HEK293 (cell line): ENCODE data around the gene SDF2.

Experiments used
- CTCF ChIA-PET: fragments of 350-600 bp; formaldehyde crosslinking; extraction: SDS; loops from one replicate; lab custom pipeline; 2021; ENCODE audit warnings: antibody characterized with exemption; lab: Yijun Ruan, JAX
- POLR2A ChIA-PET: fragments of 300-600 bp; formaldehyde crosslinking; extraction: SDS; loops from one replicate; lab custom pipeline; 2020; ENCODE audit warnings: antibody characterized with exemption, inconsistent platforms; lab: Yijun Ruan, JAX
- H3K27ac ChIP-seq: fragments of 200-500 bp; sonication (Bioruptor generic); 2 replicates; pipeline ENCODE4 v1.5.1; 2014; ENCODE audit warnings: low read depth, low read length, control low read depth, inconsistent platforms; ENCODE audit errors: extremely low read depth
- H3K36me3 ChIP-seq, 2 experiments: fragments of 200-500 bp in 1 of 2; sonication (Bioruptor generic) in 1 of 2; 1 replicate in 1 of 2; 2 replicates in 1 of 2; pipeline ENCODE4 v1.5.1; 2014 to 2017; ENCODE audit warnings: inconsistent platforms in 2 of 2, low read length in 2 of 2; ENCODE audit not compliant: control insufficient read depth in 2 of 2, insufficient read depth in 1 of 2
- H3K4me1 ChIP-seq: fragments of 200-500 bp; sonication (Bioruptor generic); 2 replicates; pipeline ENCODE4 v1.5.1; 2014; ENCODE audit warnings: mild to moderate bottlenecking, low read length, inconsistent platforms; ENCODE audit not compliant: control insufficient read depth, insufficient read depth
- H3K4me3 ChIP-seq: 2 replicates; pipeline ENCODE4 v1.5.1; 2011; ENCODE audit warnings: low read depth, mild to moderate bottlenecking, control low read depth, low read length, moderate library complexity
- H3K9me3 ChIP-seq: fragments of 200-500 bp; sonication (Bioruptor generic); 2 replicates; pipeline ENCODE4 v1.5.1; 2014; ENCODE audit warnings: low read depth, low read length, inconsistent platforms; ENCODE audit not compliant: control insufficient read depth, insufficient read depth
- GLIS1 ChIP-seq: fragments of 450-650 bp; formaldehyde crosslinking; IDR thresholded peaks from 2 replicates; pipeline ENCODE4 v1.5.1; 2016; ENCODE audit warnings: missing biosample characterization, missing genetic modification characterization
- KLF8 ChIP-seq: fragments of 450-650 bp; formaldehyde crosslinking; IDR thresholded peaks from 2 replicates; pipeline ENCODE4 v1.5.1; 2016; ENCODE audit warnings: missing biosample characterization, missing genetic modification characterization
- PRDM1 ChIP-seq: fragments of 450-650 bp; formaldehyde crosslinking; IDR thresholded peaks from 2 replicates; pipeline ENCODE4; 2016; ENCODE audit warnings: missing biosample characterization, missing genetic modification characterization
- ZBTB48 ChIP-seq: fragments of 450-650 bp; formaldehyde crosslinking; IDR thresholded peaks from 2 replicates; pipeline ENCODE4 v1.5.1; 2016; ENCODE audit warnings: missing biosample characterization, missing genetic modification characterization
- ZIC2 ChIP-seq: fragments of 450-650 bp; formaldehyde crosslinking; IDR thresholded peaks from 2 replicates; pipeline ENCODE4 v1.5.1; 2016; ENCODE audit warnings: missing biosample characterization, missing genetic modification characterization
- ZNF114 ChIP-seq: fragments of 450-650 bp; formaldehyde crosslinking; IDR thresholded peaks from 2 replicates; pipeline ENCODE4 v1.5.0; 2017; ENCODE audit warnings: missing biosample characterization, missing genetic modification characterization
- ZNF311 ChIP-seq: fragments of 450-650 bp; formaldehyde crosslinking; IDR thresholded peaks from 2 replicates; pipeline ENCODE4 v1.5.1; 2017; ENCODE audit warnings: missing biosample characterization, missing genetic modification characterization, borderline replicate concordance
- ZNF48 ChIP-seq: fragments of 450-650 bp; formaldehyde crosslinking; IDR thresholded peaks from 2 replicates; pipeline ENCODE4 v1.5.1; 2016; ENCODE audit warnings: missing biosample characterization, missing genetic modification characterization
- ZNF654 ChIP-seq: fragments of 450-650 bp; formaldehyde crosslinking; IDR thresholded peaks from 2 replicates; pipeline ENCODE4 v1.5.1; 2016; ENCODE audit warnings: low read depth, missing biosample characterization, missing genetic modification characterization
- ZNF785 ChIP-seq: fragments of 450-650 bp; formaldehyde crosslinking; IDR thresholded peaks from 2 replicates; pipeline ENCODE4 v1.5.1; 2016; ENCODE audit warnings: missing biosample characterization, missing genetic modification characterization
- TF ChIP-seq, protein P1 (sequence below): fragments of 450-650 bp; formaldehyde crosslinking; IDR thresholded peaks from 2 replicates; pipeline ENCODE4 v1.5.1; 2016; ENCODE audit warnings: missing biosample characterization, missing genetic modification characterization, borderline replicate concordance
- TF ChIP-seq, protein P2 (sequence below): fragments of 450-650 bp; formaldehyde crosslinking; IDR thresholded peaks from 2 replicates; pipeline ENCODE4 v1.5.1; 2016; ENCODE audit warnings: missing biosample characterization, missing genetic modification characterization
- TF ChIP-seq, protein P3 (sequence below): fragments of 450-650 bp; formaldehyde crosslinking; IDR thresholded peaks from 2 replicates; pipeline ENCODE4 v1.5.1; 2016; ENCODE audit warnings: missing biosample characterization, missing genetic modification characterization

Gene SDF2

DNA sequence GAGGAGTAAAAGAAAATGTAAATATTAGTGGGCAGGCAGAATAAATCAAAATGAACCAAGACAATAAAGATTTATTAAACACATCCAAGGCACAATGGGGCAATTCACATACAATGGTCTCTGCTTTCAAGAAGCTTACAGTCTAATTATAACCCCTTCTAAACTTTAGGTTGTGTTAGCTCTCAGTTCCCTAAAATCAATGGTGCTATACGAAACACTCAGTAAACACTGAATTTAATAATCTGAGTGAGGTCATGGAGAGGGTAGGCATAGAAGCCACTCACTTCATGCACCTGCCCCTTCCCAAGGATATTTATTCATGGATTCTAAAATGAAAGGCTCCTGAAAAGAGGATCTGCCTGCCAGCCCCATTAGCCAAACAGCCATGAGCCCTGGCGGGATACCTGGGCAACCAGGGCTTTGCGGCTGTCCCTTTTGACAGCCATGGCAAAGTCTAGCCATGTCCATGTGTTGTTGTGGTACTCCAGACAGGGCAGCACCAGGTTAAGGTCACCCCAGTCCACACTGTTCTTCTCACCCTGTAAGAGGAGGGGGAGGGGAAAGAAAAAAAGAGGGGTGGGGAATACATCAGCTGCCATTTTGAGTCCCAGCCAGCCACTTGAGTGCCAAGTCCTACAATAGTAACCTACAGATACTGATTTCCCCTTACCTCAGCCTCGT, 46.3 kb downstream of the SDF2 start:
- Histone ChIP-seq H3K4me3 (no peak overlapping the region), H3K27ac (no peak overlapping the region), H3K4me1 (no peaks in the 10 kb centered on the region), H3K9me3 (no peaks in the 10 kb centered on the region), H3K36me3 (peaks cover 73 to 98% of the 10 kb centered on the region in 2 experiments)
- TF ChIP-seq ZNF48 (tag by site-specific recombination) = no peak
- no peak for TF ChIP-seq ZNF311
- TF ChIP-seq, protein P1, sequence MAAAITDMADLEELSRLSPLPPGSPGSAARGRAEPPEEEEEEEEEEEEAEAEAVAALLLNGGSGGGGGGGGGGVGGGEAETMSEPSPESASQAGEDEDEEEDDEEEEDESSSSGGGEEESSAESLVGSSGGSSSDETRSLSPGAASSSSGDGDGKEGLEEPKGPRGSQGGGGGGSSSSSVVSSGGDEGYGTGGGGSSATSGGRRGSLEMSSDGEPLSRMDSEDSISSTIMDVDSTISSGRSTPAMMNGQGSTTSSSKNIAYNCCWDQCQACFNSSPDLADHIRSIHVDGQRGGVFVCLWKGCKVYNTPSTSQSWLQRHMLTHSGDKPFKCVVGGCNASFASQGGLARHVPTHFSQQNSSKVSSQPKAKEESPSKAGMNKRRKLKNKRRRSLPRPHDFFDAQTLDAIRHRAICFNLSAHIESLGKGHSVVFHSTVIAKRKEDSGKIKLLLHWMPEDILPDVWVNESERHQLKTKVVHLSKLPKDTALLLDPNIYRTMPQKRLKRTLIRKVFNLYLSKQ = no peak
- no peak for TF ChIP-seq ZNF785 (tag by site-specific recombination)
- TF ChIP-seq, protein P2, sequence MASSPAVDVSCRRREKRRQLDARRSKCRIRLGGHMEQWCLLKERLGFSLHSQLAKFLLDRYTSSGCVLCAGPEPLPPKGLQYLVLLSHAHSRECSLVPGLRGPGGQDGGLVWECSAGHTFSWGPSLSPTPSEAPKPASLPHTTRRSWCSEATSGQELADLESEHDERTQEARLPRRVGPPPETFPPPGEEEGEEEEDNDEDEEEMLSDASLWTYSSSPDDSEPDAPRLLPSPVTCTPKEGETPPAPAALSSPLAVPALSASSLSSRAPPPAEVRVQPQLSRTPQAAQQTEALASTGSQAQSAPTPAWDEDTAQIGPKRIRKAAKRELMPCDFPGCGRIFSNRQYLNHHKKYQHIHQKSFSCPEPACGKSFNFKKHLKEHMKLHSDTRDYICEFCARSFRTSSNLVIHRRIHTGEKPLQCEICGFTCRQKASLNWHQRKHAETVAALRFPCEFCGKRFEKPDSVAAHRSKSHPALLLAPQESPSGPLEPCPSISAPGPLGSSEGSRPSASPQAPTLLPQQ = no peak
- POLR2A ChIA-PET = interaction anchor here (0.8 kb wide), 1 partner anchor 32 kb away, joined by 3 read pairs; no protein-coding TSS in a partner anchor
- CTCF ChIA-PET = interaction anchor here (0.5 to 7.3 kb wide), 4 partner anchors 28 to 123 kb away, joined by 3 to 46 read pairs (median 6); no protein-coding TSS in a partner anchor

DNA sequence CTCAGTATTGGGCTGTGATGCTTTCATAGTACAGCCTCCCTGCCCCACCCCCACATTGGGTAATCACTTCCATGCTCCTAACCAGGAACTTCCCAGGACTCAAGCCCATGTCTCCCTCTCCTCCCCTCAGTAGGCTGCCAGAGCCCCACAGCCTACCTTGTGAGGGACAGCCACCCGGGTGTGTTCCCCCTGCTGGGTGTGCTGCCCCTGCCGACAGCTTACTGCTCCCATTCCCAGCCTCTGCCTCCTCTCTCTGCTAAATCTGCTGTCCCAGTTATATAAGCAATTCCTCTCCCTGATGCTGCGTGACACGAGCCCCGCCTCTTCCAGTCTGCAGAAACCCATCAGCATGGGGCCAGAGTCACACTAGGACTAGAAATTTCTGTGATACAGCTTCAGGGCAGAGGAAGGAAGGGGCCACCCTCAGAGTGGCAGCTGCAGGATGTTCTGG, 47.8 kb downstream of the SDF2 start, which contains the start of gene RSKR:
RSKR (minus strand) TSS at position 255 of the 451 bp plus-strand sequence; CDS start at position 231, 24 bp downstream.
- H3K27ac ChIP-seq = peak within 1 kb of the TSS; percentile 13; the same call in 1 of the 2 replicates
- H3K4me1 ChIP-seq = no peaks in the 10 kb centered on the region
- POLR2A ChIA-PET = interaction anchor here (2.0 kb wide), 1 partner anchor 14 kb away, joined by 7 read pairs; no protein-coding TSS in a partner anchor
- peaks cover 71 to 92% of the 10 kb centered on the region in 2 experiments for H3K36me3 ChIP-seq
- H3K4me3 ChIP-seq = no peak within 1 kb of the TSS
- TF ChIP-seq ZIC2 (tag by site-specific recombination) (peak; percentile 84), KLF8 (tag by site-specific recombination) (no peak)
- TF ChIP-seq, all 188 proteins: peak for 1
- CTCF ChIA-PET = interaction anchor here (0.6 to 7.3 kb wide), 13 partner anchors 11 to 120 kb away, joined by 3 to 46 read pairs (median 4); no protein-coding TSS in a partner anchor
- H3K9me3 ChIP-seq = no peaks in the 10 kb centered on the region

DNA sequence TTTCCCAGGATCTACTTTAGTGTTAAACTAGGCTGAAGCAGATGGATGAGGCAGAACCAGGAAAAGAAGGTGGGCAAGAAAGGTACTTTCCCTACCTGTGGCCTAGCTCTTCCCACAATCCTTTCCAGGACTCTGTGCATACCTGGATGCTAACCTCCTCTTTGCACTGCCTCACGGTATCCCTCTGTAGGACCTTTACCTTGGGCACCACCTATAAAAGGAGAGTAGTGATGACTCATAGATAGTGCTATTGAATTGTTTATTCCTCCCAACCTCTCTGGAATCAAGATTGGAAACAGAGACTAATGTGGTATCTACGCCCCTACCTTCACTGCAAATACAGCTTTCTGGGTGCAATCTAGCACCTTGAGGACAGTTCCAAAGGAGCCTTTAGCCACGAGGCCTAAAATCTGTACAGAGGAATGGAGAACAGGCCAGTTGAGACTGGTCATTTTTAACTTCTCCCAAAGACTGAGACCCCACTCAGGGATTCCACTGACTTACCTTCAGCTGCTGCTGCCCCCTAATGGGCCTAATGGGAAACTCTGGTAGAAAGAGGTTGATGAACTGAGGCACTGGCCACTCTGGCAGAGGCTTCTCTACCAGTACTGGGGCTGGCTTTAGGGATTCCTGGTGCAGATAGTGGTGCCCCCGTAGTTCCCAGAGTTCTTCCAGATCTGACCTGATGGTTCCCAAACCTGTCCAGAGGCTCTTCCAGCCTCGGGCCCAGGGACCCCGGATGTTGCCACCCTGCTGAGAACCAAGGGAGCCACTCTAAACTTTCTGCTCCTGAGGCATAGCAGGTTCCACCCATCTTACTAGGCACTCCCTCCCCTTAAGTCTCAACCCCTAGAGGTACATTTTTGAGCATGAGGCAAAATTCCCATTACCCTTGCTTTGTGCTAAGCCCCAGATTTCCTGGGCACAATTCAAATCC, 48.5 kb downstream of the SDF2 start:
- Histone ChIP-seq H3K9me3 (no peaks in the 10 kb centered on the region), H3K27ac (peak overlapping the region; percentile 13; the same call in 1 of the 2 replicates), H3K4me3 (no peak overlapping the region), H3K4me1 (no peaks in the 10 kb centered on the region), H3K36me3 (peaks cover 68 to 89% of the 10 kb centered on the region in 2 experiments)
- ChIA-PET CTCF (interaction anchor here (0.6 to 7.3 kb wide), 32 partner anchors 8 to 197 kb away, joined by 3 to 46 read pairs (median 4); partner anchors contain the start of gene PIGS), POLR2A (interaction anchor here (2.0 to 2.1 kb wide), 2 partner anchors 11 to 14 kb away, joined by 6 to 7 read pairs; no protein-coding TSS in a partner anchor)
- no peak for TF ChIP-seq ZNF114 (tag by site-specific recombination)
- TF ChIP-seq PRDM1 = no peak
- TF ChIP-seq ZNF654 (tag by site-specific recombination) = peak; percentile 54
- TF ChIP-seq GLIS1 (tag by site-specific recombination) = 0 out of 2 replicates have a peak, but pooled peaks have one; percentile 20
- TF ChIP-seq, protein P3, sequence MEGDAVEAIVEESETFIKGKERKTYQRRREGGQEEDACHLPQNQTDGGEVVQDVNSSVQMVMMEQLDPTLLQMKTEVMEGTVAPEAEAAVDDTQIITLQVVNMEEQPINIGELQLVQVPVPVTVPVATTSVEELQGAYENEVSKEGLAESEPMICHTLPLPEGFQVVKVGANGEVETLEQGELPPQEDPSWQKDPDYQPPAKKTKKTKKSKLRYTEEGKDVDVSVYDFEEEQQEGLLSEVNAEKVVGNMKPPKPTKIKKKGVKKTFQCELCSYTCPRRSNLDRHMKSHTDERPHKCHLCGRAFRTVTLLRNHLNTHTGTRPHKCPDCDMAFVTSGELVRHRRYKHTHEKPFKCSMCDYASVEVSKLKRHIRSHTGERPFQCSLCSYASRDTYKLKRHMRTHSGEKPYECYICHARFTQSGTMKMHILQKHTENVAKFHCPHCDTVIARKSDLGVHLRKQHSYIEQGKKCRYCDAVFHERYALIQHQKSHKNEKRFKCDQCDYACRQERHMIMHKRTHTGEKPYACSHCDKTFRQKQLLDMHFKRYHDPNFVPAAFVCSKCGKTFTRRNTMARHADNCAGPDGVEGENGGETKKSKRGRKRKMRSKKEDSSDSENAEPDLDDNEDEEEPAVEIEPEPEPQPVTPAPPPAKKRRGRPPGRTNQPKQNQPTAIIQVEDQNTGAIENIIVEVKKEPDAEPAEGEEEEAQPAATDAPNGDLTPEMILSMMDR (tag by site-specific recombination) = peak; percentile 28; the same call in 1 of the 2 replicates
- 0 out of 2 replicates have a peak, but pooled peaks have one; percentile 47 for TF ChIP-seq ZBTB48 (tag by site-specific recombination)
